ENCODE results near the gene MYZAP.

Gene MYZAP

GRCh38 chr15:57734860-57735259 lies 143.2 kb downstream of the MYZAP start:
- in situ Hi-C loops (cut with MboI; ENCODE audit: low sequenced_read_pairs) = no loop called here

All from hTERT RPE-1 (cell line).